ENCODE measurements around the gene RNASE7. TPM values are rescaled to one million over a fixed set of nuclear protein-coding genes. Genes with fewer than 3 reads are reported as not detected.

The RNASE7 gene, protein sequence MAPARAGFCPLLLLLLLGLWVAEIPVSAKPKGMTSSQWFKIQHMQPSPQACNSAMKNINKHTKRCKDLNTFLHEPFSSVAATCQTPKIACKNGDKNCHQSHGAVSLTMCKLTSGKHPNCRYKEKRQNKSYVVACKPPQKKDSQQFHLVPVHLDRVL
- total RNA-seq: not detected in 2 replicates

DNA sequence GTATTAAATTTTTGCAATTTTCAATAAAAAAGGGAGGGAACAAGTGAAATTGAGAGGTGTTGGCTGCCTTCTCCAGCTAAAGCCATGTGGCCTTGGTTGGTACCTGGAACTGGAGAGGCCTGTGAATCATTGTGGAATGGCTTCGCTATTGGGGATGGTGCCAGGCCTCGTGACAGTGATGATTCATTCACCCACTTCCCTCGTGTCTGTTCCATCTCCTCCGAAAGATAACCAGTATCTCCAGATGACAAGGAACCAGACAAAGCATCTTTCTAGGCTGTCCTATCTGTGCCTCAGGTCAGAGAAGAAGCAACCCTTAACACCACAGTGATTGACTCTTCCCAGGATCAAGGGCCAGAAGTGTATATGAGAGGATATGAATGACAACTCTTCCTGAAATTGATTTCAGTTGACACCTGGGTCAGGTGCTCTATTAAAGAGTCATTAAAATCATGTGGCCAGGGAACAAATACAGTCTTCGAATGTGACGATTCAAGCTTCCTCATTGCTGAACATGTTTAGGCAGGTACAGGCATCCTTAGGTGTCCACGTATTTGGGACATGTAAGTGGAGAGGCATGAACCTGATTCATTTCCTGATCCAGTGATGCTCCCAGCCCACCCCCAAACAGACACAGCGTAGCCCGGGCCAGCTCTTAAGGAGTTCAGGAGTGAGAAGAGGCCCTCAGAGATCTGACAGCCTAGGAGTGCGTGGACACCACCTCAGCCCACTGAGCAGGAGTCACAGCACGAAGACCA, at the start of gene RNASE7:
TSS of gene RNASE7 (plus strand) at position 687 of the 758 bp plus-strand sequence. CDS start 631 bp downstream, outside the sequence.

DNA sequence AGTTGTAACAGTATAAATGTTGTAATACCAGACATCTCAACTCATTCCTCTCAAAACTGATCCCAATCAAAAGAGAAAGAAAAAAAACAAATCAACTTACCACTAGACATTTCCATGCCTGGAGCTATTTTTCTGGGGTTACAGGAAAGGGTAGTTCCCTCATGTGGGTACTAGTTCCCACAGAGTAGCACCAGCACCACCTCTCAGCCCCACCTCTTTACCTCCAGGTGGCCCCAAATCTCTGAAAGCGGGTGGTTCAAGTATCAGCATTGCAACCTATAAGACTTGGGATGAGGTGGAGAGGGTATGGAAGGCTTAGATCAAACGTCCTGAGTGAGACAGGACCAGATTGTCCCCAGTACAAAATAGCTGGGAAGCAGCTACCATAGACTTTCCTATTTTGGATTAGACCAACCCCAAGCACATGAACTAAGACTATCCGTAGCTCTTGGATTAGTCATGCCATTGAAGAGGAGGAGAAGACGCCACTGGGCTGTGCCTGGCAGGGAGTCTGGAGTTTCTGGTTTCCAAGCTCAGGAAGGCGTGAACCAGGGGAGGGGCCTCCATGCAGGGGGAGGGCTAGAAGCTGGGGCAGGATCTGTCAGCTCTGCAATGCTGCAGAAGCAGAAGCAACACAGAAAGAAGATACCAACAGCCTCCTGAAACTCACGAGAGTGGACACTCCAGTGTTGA, 43.3 kb upstream of the RNASE7 start, which contains the start of gene SLC39A2:
TSS of gene SLC39A2 (plus strand) at position 620 of the 693 bp plus-strand sequence. CDS start 154 bp downstream, outside the sequence.

DNA sequence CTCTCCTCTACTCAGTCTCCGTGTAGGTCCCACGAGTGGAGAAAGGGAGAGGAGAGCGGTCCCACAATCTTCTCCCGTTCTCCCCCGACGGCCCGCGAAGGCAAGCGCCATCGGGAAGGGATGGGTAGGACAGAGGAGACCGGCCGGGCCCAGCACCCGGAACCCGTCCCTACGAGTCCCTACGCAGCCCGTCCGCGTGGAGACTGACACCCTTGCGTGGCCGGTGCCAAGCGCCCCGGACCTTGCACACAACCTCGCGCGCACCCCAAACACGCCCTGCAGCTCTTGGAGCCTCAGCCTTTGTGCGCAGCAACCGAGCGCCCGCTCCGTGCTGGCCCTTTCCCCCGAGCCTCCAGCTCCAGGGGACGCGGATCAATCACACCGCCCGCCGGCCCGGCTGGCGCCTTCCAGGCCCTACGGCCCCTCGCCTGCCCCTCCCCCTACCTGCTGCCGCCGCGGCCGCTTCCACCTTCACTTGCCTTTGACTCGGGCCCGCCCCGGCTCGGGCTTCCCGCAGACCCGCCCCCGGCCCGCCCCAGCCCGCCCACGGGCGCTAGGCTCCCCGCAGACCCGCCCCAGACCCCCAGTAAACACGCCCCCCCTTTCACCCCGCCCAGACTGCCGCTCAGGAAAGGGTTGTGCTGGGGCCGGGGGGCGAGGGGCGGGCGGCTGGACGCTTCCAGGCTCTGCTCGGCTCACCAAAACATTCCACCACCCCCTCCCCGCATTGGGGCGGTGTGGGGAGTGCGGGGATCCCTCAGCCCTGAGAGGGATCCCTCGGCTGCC, 17.4 kb upstream of the RNASE7 start, which contains the start of gene NDRG2:
TSS of gene NDRG2 (minus strand) at position 477 of the 786 bp plus-strand sequence. CDS start 1,746 bp downstream, outside the sequence.

DNA sequence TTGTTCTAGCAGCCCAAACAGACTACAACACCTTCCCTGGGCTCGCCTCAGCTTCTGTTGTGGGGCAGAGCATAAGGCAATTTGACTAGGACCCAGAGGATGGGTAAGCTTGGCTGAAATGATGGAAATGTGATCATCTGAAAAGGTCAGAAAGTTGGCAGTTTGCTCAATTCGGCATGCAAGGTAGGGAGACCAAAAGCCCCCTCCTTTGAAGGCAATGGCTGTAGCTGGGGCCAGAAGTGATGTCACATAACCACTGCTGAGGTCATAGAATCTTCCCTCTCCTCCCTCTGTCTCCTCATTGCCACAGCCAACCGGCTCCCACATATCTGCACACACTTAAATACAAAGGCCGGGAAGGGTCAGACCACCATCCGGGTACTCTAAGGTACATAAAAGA, 12.2 kb upstream of the RNASE7 start, which contains the start of gene TPPP2:
TSS of gene TPPP2 (plus strand) at position 301 of the 400 bp plus-strand sequence. CDS start 365 bp downstream, outside the sequence.

DNA sequence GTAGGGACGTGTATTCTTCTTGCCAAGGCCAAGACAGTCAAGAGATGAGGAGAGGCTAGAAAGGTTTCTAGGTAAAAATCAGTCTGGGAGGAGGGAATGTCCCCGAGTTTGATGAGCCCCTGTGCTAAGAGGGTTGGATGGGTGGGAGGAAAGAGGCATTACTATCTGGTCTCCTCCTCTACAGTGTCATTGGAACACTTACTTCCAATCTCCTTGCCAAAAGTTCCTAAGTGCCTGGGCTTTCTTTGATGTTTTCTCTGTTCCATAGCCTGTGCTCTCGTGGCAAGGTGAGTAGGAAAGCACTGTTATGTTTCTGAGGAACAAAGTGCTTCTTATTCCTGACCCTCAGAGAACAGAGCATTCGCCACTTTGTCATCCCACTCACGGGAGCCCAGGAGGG, 7.5 kb upstream of the RNASE7 start, which contains the start of gene RNASE13:
TSS of gene RNASE13 (minus strand) at position 101 of the 400 bp plus-strand sequence. CDS start 519 bp downstream, outside the sequence.

DNA sequence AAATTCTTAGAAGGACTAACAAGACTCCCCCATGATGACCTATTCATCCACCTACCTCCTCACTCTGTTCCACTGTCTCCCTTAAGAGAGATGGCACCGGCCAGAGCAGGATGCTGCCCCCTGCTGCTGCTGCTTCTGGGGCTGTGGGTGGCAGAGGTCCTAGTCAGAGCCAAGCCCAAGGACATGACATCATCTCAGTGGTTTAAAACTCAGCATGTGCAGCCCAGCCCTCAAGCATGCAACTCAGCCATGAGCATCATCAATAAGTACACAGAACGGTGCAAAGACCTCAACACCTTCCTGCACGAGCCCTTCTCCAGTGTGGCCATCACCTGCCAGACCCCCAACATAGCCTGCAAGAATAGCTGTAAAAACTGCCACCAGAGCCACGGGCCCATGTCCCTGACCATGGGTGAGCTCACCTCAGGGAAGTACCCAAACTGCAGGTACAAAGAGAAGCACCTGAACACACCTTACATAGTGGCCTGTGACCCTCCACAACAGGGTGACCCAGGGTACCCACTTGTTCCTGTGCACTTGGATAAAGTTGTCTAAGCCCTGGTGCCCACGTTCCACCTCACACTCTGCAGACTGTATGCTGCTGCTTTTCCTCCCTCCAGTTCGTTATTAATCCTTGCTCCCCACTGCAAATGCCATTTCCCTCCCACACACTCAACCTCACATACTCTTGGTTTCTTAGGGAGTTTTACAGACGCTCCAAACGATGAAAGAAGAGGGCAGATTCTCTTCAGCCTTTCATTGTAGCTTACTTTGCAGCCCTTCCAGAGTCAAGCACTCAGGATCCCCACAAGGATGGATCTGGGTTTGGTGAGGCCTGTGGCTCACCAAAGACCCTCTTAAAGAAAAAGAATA, 15.9 kb downstream of the RNASE7 start, which contains the start of gene RNASE8:
TSS of gene RNASE8 (plus strand) at position 20 of the 873 bp plus-strand sequence. CDS start at position 91, 71 bp downstream.

DNA sequence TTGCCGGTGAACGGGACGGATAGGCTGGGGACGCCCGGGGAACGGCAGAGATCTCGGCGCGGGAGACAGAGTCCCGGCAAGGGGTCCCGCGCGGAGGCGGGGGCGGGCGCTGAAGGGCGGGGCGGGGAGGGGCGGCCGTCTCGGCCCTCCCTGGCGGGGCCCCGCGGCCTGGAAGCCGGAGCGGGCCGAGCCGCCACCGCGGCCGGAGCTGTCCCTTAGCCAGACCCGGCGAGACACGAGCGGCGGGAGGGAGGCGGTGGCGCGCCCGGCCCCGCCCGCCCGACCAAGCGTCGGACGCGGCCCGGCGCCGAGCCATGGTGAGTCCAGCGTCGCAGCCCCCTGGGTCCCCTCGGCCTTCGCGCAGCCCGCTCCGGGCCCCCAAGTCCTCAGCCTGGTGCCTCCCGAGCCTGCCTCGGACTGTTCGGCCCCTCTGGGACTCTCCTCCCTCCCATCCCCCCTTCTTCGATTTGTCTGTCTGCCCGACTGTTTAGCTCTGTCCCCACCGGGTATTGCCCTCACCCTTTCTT, 28.0 kb downstream of the RNASE7 start, which contains the start of gene ARHGEF40:
TSS of gene ARHGEF40 (plus strand) at position 222 of the 527 bp plus-strand sequence. CDS start at position 315, 93 bp downstream.

Other genes starting within 250 kb of the RNASE7 start
- gene RNASE1, start 239.5 kb upstream of the RNASE7 start, total RNA-seq: not detected in 2 replicates
- not detected in 2 replicates for gene RNASE3, start 151.0 kb upstream of the RNASE7 start, total RNA-seq
- not detected in 2 replicates for gene RNASE2, start 86.9 kb upstream of the RNASE7 start, total RNA-seq
- gene METTL17, start 52.4 kb upstream of the RNASE7 start, total RNA-seq: 72.5 and 78.1 TPM in 2 replicates
- gene SLC39A2, start 43.1 kb upstream of the RNASE7 start, total RNA-seq: 0.18 and 0.58 TPM in 2 replicates
- 0.18 TPM in 1 of 2 replicates, not detected in the other for gene NDRG2, start 17.3 kb upstream of the RNASE7 start, total RNA-seq
- gene TPPP2, start 12.1 kb upstream of the RNASE7 start, total RNA-seq: not detected in 2 replicates
- not detected in 2 replicates for gene RNASE13, start 7.6 kb upstream of the RNASE7 start, total RNA-seq
- not detected in 2 replicates for gene RNASE8, start 15.5 kb downstream of the RNASE7 start, total RNA-seq
- gene ARHGEF40, start 27.9 kb downstream of the RNASE7 start, total RNA-seq: 20.9 and 30.8 TPM in 2 replicates
- gene ZNF219, start 56.3 kb downstream of the RNASE7 start, total RNA-seq: 0.29 and 1.1 TPM in 2 replicates
- not detected in 2 replicates for gene TMEM253, start 58.7 kb downstream of the RNASE7 start, total RNA-seq
- gene OR5AU1, start 113.7 kb downstream of the RNASE7 start, total RNA-seq: not detected in 2 replicates
- gene HNRNPC, start 227.1 kb downstream of the RNASE7 start, total RNA-seq: 976 and 1,073 TPM in 2 replicates
- gene RPGRIP1, start 237.7 kb downstream of the RNASE7 start, total RNA-seq: not detected in 2 replicates